Islet of Langerhans (tissue), 1 donor: Measurements from ENCODE around the gene PON1.

ENCODE experiments used
- FAIRE-seq: peaks from one replicate; lab custom pipeline; 2011; peaks lifted over from hg19 to GRCh38; lab: Jason Lieb, UNC

The PON1 gene

GRCh38 chr7:95317546-95317945, 6.8 kb downstream of the PON1 start:
- FAIRE-seq = no peak

GRCh38 chr7:95316588-95316987, 7.7 kb downstream of the PON1 start:
- no peak for FAIRE-seq

- FAIRE-seq = no peak
Measured at GRCh38 chr7:95312561-95312960, 11.8 kb downstream of the PON1 start.

- FAIRE-seq = no peak
Measured at GRCh38 chr7:95311389-95311788, 12.9 kb downstream of the PON1 start.

GRCh38 chr7:95309951-95310350, 14.4 kb downstream of the PON1 start:
- FAIRE-seq = no peak

- FAIRE-seq = no peak
Measured at GRCh38 chr7:95304990-95305389, 19.3 kb downstream of the PON1 start.

GRCh38 chr7:95303013-95303905, 21.1 kb downstream of the PON1 start:
- FAIRE-seq = no peak

- no peak for FAIRE-seq
Measured at GRCh38 chr7:95298091-95298490, 26.2 kb downstream of the PON1 start.

GRCh38 chr7:95297041-95297440, 27.3 kb downstream of the PON1 start:
- FAIRE-seq = no peak

- no peak for FAIRE-seq
Measured at GRCh38 chr7:95296456-95296855, 27.9 kb downstream of the PON1 start.

GRCh38 chr7:95295397-95295796, 28.9 kb downstream of the PON1 start:
- FAIRE-seq = no peak

- no peak for FAIRE-seq
Measured at GRCh38 chr7:95290166-95290830, 34.0 kb downstream of the PON1 start.

GRCh38 chr7:95286096-95286495, 38.2 kb downstream of the PON1 start:
- no peak for FAIRE-seq

GRCh38 chr7:95279417-95279816, 44.9 kb downstream of the PON1 start:
- FAIRE-seq = no peak

- FAIRE-seq = no peak
Measured at GRCh38 chr7:95276114-95276513, 48.2 kb downstream of the PON1 start.

GRCh38 chr7:95269640-95270039, 54.7 kb downstream of the PON1 start:
- no peak for FAIRE-seq

GRCh38 chr7:95267754-95268153, 56.6 kb downstream of the PON1 start:
- peak; percentile 85 for FAIRE-seq

- no peak for FAIRE-seq
Measured at GRCh38 chr7:95265634-95266033, 58.7 kb downstream of the PON1 start.

GRCh38 chr7:95264363-95264891, 59.9 kb downstream of the PON1 start:
- FAIRE-seq = no peak

- no peak for FAIRE-seq
Measured at GRCh38 chr7:95263785-95264362, 60.5 kb downstream of the PON1 start.

GRCh38 chr7:95262875-95263274, 61.5 kb downstream of the PON1 start:
- FAIRE-seq = no peak

- FAIRE-seq = no peak
Measured at GRCh38 chr7:95261895-95262415, 62.4 kb downstream of the PON1 start.

- no peak for FAIRE-seq
Measured at GRCh38 chr7:95255691-95256090, 68.6 kb downstream of the PON1 start.
